Dermis blood vessel endothelial cell (primary cell): ENCODE data around the gene CUL3. TPM values are rescaled to one million over a fixed set of nuclear protein-coding genes. Genes with fewer than 3 reads are reported as not detected.

Experiments used
- DNase-seq: peaks from one replicate; pipeline ENCODE4 v3.0.0; 2010
- total RNA-seq: library from RNA; depleted of rRNA; stranded (reverse); fragments of >200 nt; gene quantifications from 2 replicates; pipeline ENCODE4 v1.2.3, GENCODE V29; 2014

The CUL3 gene
- total RNA-seq, 1 donor from 2014 or later = 69.4 TPM

DNA sequence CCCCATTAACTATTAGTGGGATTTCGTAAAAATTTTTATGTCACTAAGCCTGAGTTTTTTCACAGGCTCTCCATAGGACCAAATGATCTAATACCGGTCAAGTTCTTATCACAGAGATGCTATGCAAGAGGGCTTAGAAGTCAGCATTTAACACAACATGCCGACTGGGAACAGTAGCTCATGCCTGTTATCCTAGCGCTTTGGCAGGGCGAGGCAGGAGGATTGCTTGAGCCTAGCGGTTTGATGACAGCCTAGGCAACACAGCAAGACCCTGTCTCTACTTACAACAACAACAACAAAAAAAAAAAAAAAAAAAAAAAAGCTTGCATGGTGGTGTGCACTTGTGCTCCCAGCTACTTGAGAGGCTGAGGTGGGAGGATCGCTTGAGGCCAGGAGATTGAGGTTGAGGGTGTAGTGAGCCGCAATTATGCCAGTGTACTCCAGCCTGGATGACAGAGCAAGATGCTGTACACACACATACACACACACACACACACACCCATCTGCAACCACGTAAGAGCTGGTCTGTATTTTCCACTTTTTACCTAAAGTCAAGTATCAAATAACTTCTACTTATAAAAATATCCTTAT lies 115.7 kb downstream of the CUL3 start:
- DNase-seq = no peak

- DNase-seq = no peak
Observed at GRCh38 chr2:224466304-224466895, 118.8 kb downstream of the CUL3 start.

DNA sequence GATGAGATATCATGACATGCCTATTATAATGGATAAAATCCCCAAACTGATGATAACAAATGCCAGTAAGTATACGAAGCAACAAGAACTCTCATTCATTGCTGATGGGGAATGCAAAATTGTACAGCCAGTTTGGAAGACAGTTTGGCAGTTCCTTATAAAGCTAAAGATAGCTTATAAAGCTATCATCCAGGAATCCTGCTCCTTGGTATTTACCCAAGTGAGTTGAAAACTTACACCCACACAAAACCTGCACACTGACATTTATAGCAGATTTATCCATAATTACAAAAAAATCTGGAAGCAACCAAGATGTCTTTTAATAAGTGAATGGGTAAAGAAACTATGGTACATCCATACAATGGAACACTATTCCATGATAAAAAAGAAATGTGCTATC lies 123.8 kb downstream of the CUL3 start:
- DNase-seq = no peak

DNA sequence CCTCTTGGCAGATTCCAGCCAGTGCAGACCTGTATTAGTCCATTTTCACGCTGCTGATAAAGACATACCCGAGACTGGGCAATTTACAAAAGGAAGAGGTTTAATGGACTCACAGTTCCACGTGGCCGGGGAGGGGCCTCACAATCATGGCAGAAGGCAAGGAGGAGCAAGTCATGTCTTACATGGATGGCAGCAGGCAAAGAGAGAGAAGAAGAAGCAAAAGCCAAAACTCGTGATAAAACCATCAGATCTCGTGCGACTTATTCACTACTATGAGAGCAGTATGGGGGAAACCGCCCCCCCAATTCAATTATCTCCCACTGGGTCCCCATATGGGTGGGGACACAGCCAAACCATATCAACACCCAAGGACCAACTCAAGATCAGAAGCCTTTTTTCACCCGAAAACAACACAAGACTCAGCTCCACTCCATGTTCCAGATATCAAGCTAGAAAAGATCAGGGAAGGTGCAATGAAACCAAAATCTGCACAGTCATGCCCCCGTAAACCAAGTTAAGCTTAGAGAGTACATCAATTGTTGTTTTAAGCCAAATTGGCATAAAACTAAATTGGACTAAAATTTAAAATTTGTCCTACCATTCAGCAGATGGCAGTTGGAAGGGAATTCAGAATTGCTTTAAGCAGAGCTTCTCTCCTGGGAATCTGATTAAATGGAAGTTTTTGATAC lies 127.6 kb downstream of the CUL3 start:
- no peak for DNase-seq

DNA sequence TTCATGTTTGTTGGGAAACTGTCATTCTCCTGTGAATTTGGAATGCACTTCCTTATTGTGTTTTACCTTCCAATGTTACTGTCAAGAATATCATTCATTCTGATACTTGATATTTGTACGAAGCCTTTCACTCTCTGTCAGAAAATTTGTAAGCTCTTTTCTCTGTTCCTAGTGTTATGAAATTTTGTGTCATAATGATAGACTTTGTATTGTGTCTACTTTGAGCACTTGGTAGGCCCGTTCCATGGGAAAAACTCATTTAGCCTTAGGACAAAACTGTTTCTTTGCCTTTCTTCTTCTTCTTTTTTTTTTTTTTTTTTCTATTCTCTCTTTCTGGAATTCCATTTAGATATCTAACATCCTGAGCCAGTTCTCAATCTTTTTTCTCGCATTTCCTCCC lies 131.3 kb downstream of the CUL3 start:
- DNase-seq = no peak

DNA sequence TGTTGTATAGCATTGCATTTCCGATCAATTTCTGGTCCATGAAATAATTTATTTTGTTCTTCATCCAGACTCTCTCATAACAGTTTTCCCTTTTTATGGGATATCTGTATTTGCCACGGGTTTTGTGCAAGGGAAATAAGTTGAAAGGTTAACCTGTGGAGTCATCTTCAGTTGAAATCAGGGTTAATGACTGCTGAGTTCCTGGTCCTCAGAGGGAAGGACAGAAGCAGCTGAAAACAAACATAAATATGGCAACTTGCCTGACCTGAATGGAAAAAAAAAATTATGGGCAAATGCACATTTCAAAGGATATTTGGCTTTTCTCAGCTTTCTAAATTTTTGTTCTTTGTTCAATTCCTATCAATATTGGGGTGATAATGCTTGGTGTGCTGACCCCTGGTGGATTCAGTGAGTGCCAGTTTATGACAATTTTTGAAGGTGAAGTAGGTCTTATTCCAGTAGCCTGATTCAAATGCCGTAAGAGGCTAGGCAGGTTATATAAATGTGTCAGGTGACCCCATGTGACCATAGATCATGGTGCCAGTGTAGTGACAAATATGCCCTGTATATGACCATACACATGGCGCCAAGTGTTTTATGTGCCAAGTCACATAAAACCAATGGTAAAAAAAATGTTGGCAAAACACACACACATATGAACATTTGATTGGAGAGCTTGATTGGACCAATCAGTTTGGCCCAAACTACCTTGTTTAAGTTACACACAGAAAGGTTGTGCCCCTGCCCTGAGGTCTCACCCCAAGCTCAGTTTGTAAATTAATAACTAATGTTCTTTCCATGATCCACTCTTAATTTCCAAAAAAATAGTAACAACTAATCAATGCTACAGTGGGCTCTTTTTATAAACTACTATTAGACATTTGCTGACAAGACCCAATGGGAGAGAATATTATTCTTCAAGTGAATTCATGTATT lies 135.7 kb downstream of the CUL3 start:
- peak; percentile 82 for DNase-seq

- no peak for DNase-seq
Observed at GRCh38 chr2:224448236-224448635, 136.9 kb downstream of the CUL3 start.

DNA sequence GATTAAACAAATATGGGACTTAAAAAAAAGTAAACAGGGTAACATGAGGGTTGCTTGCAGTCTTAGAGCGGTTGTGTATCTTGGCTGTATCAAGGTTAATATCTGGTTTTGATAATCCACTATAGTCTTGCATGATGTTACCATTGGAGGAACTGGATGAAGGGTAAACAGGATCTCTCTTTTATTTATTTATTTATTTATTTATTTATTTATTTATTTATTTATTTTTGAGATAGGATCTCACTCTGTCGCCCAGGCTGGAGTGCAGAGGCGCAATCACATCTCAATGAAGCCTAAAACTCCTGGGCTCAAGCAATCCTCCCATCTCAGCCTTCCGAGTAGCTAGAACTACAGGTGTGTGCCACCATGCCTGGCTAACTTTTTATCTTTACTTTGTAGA lies 140.4 kb downstream of the CUL3 start:
- DNase-seq = no peak

GRCh38 chr2:224444021-224444420 lies 141.1 kb downstream of the CUL3 start:
- DNase-seq = peak; percentile 62

DNA sequence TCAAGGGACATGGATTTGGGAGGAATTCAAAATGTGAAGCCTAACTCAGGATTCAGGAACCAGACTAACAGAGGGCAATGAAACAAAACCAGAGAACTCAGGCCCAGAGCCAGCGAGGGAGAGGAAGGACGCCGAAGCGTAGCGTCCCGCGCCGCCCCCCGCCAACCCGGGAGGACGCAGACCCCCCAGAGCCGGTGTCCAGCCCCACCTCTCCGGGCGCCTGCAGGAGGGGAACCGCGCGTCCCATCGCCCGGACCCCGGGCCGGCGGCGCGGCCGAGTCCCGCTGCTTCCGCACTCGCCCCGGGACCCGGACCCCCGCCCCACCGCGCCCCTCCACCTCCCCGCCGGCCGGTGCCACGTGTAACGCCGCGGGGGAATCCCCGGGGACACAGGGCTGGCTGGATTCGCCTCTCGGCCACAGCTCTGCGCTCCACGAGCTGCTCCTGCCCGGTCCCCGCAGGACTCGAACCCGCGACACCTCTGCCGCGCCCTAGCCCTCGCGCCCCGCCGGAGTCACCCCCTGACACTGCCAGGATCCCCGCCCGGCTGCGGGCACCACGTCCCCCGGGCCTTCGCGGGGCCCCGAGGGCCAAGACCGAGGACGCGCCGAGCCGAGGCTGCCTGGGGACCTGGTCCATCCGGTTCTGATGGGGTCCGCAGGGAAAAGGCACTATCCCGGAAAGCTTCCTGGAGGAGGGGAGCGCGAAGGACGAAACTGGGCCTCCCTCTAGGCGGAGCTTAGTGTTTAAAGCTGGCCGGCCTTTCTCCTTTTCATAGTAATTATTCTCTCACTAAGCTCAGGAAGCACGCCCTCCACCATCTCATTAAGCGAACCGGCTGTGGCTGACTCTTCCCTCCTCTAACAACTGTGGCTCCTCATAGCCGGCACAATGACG lies 142.8 kb downstream of the CUL3 start:
- peak; percentile 67 for DNase-seq

DNA sequence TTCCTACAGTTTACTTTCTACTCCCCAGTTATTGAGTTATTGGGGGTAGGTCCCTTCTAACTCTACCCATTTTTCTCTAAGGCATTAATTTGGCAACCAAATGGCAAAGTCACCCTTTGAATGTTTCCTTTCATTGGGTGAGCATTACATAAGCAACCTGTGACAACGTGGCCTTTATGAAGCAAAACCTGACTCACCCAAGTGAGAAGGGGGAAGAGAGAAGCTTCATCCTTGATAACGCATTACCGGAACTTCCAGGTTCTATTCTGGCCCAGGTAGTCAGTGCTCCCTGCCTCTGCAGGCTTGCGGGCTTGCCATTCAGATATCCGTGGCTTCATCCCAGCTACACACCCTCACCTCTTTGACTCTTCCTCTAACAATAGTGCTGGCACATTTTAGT lies 144.2 kb downstream of the CUL3 start:
- peak; percentile 23 for DNase-seq

- no peak for DNase-seq
Observed at GRCh38 chr2:224438726-224439125, 146.4 kb downstream of the CUL3 start.

- peak; percentile 59 for DNase-seq
Observed at GRCh38 chr2:224436634-224437033, 148.5 kb downstream of the CUL3 start.

DNA sequence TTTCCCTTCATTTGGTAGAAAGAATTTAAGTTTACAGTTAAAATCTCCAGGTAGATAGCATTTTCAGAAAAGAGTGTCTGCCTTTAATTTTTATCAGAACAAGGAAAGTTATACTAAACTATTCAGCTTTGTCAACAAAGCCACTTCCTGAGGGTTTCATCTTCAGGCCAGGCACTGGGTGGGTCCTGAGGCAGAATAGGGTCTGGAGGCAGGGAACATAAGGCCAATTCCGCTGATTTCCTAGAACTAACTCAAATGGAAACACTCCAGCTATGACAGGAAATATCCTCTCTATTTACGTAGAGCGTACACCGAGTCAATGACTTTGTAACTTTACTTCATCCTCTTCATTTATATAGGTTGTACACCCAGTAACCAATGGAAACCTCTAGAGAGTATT lies 150.5 kb downstream of the CUL3 start:
- DNase-seq = peak; percentile 28

DNA sequence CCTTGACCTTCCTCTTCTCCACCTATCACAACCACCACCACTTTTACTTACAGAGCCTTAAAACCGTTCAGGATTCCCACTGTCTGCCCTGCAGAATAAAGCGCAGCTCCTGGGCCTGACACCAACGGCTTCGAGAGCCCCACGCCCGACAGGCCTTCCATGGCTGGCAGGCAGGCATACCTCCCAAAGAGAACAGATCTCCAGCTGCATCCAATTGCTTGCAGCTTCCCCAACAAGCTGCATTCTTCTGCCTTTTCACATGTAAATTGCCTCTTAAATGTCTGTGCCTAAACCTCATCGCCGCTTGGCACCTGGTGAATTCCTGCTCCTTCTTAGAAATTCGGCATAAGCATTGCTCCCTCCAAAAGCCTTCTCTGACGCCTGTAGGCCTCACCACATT lies 151.7 kb downstream of the CUL3 start:
- no peak for DNase-seq

GRCh38 chr2:224432003-224432579 lies 153.1 kb downstream of the CUL3 start:
- DNase-seq = no peak

GRCh38 chr2:224429441-224429810 lies 155.7 kb downstream of the CUL3 start:
- no peak for DNase-seq

GRCh38 chr2:224428787-224429440 lies 156.2 kb downstream of the CUL3 start:
- no peak for DNase-seq

DNA sequence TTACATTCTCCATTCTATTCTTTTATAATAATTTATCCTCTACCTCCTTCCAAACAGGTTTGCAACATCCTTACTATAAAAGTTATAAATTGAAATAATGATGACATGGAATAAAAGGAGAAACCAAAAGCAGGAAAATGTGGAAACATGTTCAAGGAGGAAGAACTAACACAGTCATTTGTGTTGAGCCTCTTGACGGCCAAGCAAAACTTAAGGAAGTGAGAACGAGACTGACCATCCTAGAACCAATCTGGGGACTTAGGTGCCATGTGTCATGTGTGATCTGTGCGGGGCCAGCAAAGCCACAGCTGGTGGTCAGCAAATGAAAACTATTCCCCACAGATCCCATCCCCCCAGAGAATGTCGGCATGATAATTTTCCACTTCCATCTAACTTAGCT lies 157.7 kb downstream of the CUL3 start:
- no peak for DNase-seq

GRCh38 chr2:224426656-224427055 lies 158.5 kb downstream of the CUL3 start:
- no peak for DNase-seq

DNA sequence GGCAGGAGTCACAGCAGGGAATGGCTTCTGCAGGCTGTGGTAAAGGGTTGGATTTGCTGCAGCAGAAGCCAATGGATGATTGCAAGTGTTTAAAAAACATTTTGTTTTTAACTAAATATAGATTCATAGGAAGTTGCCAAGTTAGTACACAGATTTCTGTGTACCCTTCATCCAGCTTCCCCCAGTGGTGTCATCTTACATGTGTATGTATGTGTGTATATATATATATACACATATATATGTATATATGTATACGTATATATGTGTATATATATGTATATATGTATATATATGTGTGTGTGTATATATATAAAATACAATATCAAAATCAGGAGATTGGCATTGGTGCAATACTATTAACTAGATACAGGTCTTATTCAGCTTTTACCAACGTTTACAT lies 164.1 kb downstream of the CUL3 start:
- DNase-seq = no peak
